Stimulated activated CD8-positive, alpha-beta memory T cell treated with anti-CD3 and anti-CD28 coated beads, Interleukin-7, amount 100 ng/mL, for 24 hours (primary cell): ENCODE results near the gene CH25H.
"Not testable (repeated sequence)": the region's sequence is repeated elsewhere in the genome, so short reads cannot be mapped to it uniquely, and the experiment has no call there.

Experiments
- DNase-seq: peaks from one replicate; pipeline ENCODE4 v3.0.0-alpha.2; 2020; ENCODE audit warnings: low read depth

Gene CH25H, protein sequence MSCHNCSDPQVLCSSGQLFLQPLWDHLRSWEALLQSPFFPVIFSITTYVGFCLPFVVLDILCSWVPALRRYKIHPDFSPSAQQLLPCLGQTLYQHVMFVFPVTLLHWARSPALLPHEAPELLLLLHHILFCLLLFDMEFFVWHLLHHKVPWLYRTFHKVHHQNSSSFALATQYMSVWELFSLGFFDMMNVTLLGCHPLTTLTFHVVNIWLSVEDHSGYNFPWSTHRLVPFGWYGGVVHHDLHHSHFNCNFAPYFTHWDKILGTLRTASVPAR

DNA sequence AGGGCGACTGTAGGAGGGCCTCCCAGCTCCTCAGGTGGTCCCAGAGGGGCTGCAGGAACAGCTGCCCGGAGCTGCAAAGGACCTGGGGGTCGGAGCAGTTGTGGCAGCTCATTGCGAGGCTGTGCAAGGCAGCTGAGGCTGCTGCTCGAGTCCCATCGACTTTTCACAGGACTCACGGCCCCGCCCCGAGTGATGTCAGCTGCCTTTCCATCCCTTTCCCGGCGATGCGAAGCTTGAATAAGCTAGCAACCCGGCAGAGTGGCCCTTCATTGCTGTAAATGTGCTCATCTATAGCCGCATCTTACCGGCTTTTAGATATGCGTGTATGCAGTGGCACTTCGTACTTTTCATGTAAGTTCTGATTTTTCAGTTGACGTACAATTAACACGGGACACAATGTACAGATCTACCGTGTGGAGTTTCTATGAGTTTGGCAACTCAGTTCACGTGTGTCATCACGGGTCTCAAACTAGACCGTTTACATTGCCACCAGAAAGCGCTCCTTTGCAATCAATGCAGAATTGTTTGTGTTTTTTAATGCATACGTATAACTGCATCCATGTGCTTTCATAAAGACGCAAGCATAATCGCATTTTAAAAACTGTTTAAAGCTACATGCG is at the start of gene CH25H:
Gene CH25H (minus strand): TSS at position 137 of the 620 bp plus-strand sequence. CDS start 25 bp downstream, at position 112.
- peak; percentile 19 for DNase-seq

- DNase-seq, result no peak
These were observed 49.2 kb upstream of the CH25H start for GRCh38 chr10:89256340-89256739.

GRCh38 chr10:89255793-89256192 is 48.7 kb upstream of the CH25H start:
- no peak for DNase-seq

DNA sequence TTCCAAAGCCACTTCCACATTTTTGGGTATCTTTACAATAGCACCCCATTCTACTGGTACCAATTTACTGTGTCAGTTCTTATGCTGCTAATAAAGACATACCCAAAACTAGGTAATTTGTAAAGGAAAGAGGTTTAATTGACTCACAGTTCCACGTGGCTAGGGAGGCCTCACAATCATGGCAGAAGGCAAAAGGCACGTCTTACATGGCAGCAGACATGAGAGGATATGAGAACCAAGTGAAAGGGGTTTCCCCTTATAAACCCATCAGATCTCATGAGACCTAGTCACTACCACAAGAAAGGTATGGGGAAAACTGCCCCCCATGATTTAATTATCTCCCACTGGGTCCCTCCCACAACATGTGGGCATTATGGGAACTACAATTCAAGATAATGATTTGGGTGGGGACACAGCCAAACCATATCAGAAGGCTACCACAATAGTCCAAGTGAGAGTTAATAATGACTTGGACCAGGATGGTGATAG is 48.0 kb upstream of the CH25H start:
- DNase-seq, result not testable (repeated sequence)

- no peak for DNase-seq
These were observed 45.1 kb upstream of the CH25H start for GRCh38 chr10:89252225-89252585.

- peak; percentile 89 for DNase-seq
These were observed 44.5 kb upstream of the CH25H start, which contains the start of gene LIPA for GRCh38 chr10:89251409-89252224. Gene LIPA (minus strand): TSS chr10:89251775. CDS start chr10:89247648, 4,127 bp downstream.

DNA sequence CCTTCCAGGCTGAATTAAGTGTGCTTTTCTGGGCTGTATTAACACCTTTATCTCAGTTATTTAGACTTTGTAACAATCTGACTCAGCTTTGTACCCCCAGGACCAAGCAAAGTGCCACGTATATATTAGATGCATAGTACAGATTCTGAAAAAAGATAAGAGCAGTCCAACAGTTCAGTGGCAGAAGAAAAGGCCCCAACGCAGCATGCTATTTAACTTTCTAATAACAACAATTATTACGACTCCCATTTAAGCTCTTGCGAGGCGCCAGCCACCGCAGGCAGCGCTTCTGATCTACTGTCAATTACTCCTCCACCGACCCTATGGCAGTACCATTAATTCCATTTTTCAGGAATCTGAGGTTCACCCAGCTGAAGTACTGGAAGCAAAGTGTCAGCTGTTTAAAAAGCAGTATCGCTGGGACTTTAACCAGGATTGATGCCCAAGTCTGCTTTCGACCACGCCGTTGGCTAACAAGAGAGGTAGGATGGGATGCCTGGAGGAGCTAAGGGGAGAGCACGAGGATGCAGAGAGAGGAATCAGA is 43.8 kb upstream of the CH25H start:
- no peak for DNase-seq

DNA sequence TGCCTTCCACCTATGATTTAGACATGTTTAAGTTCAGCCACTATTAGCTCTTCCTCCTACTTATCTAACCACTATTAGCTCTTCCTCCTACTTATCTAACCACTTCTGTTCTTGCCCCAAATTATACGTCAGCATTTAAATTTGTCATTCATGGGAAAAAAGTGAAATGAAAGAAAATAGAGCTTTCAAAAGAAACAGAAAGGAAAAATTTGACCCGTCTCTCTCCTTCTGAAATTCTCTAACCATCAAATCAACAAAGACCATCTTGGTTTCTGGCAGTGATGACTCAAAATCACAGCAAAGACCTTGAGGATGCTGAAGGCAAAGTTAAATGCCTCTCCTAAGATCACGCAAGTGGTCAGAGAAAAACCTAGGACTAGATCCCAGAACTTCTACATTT is 41.9 kb upstream of the CH25H start:
- DNase-seq, result no peak

GRCh38 chr10:89247623-89248022 is 40.5 kb upstream of the CH25H start:
- not testable (repeated sequence) for DNase-seq

- DNase-seq, result no peak
These were observed 38.7 kb upstream of the CH25H start for GRCh38 chr10:89245802-89246201.

GRCh38 chr10:89242840-89243568 is 35.9 kb upstream of the CH25H start:
- DNase-seq, result no peak

GRCh38 chr10:89242345-89242684 is 35.2 kb upstream of the CH25H start:
- no peak for DNase-seq

GRCh38 chr10:89241486-89242344 is 34.6 kb upstream of the CH25H start:
- no peak for DNase-seq

DNA sequence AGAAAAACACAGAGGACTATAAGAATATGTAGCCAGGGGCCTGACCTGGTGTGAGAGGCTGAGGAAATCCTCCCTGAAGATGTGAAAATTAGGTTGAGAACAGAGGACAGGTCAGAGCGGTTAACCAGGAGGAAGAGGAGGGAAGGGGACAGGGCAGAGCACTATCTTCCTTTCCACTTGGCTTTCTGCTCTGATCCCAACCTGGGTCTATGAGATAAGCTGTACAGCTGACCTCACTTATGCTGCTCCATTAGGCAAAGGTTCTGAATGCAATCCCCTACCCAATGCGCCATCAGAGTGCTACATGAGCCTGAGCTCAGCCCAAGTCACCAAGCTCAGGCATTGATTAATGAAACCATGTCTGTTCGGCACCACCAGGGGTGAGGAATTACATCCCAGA is 33.9 kb upstream of the CH25H start:
- no peak for DNase-seq

DNA sequence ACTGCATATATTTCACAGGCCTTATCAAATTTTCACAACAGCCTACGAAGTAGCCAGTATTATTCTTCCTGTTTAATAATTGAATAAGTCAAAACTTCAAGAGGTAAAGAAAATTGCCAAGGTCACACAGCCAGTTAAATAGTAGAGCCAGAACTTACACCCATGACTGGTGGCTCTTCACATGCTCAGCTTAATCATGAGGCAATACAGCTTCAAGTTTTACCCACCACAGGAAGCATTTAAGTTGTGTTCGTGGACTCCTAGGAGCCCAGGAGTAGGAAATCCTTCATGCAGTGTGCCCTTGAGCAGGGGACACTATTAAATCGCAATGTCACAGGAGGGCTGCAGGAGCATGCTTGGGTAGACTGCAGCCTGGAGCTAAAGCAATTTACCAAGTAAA is 33.4 kb upstream of the CH25H start:
- no peak for DNase-seq

GRCh38 chr10:89238956-89239644 is 32.0 kb upstream of the CH25H start:
- no peak for DNase-seq

DNA sequence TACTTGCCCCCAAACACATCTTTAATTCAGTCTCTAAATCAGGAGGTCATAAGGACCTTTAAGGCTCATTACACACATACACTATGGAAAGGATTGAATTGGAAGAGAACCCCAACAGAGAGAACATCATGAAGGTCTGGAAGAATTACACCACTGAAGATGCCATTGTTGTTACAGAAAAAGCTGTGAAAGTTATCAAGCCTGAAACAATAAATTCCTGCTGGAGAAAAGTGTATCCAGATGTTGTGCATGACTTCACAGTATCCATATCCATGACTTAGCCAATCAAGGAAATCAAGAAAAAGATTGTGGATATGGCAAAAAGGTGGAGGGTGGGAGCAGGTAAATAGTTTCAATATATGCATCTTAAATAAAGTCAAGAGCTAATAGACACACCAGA is 30.7 kb upstream of the CH25H start:
- DNase-seq, result no peak

GRCh38 chr10:89236226-89236797 is 29.2 kb upstream of the CH25H start:
- DNase-seq, result no peak

GRCh38 chr10:89235073-89235798 is 28.1 kb upstream of the CH25H start:
- no peak for DNase-seq
